Epithelial cell of esophagus (primary cell): ENCODE results near the gene PRKD1.

Source experiments
- DNase-seq: peaks from one replicate; pipeline ENCODE4 v3.0.0; 2010; ENCODE audit warnings: low read depth
- H3K4me3 ChIP-seq: 2 replicates; pipeline ENCODE4 v1.5.1; 2011; ENCODE audit warnings: mild to moderate bottlenecking, low read length, control low read depth
- CTCF ChIP-seq: IDR thresholded peaks from 2 replicates; pipeline ENCODE4 v1.5.1; 2011; ENCODE audit warnings: low read depth, mild to moderate bottlenecking, low read length, control low read depth, inconsistent platforms; ENCODE audit not compliant: insufficient read depth; ENCODE audit errors: missing control alignments

PRKD1 gene

DNA sequence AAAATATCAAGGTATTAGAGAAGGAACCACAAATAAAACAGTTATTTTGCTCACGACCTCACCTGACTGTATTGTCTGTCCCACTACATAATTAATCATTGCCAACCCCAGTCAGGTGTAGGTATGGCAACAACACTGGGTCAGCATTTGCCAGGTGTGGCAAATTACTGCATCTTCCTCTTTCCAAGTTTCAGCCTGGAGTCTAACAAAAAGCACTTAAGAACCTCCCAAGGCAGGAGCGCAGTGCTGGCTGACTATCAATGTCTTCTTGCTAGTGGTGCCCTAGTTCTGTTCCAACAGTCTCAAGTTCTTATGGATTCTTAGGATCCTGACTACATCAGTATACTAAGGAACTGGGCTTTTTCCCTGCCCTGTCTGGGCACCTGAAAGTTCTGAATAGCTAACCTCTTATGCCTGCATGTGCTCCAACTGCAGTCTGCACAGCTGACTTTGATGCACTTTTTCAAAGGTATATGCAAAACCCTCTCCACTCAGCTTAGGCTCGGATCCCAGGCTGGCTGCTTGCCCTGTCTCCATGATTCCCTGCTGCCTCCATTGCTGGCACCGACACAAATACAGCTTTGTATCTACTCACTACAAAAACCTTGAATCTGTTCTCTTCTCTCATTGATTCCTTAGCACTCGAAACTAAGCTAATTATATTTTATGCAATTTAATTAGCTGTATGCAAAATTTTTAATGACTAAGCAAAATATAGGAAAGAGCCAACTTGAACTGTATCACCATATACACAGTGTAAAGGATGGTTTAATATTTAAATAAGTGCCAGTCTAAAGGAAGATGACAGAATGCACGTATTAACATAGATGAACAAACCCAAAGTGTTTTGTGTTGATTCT, 113.3 kb downstream of the PRKD1 start:
- no peak for DNase-seq
- TF ChIP-seq CTCF: no peak

GRCh38 chr14:29810682-29811081, 117.0 kb downstream of the PRKD1 start:
- TF ChIP-seq CTCF: no peak
- DNase-seq: peak; percentile 1
- no peak overlapping the region for H3K4me3 ChIP-seq

More for the DNA sequence above, 113.3 kb downstream of the PRKD1 start:
- no peak overlapping the region for H3K4me3 ChIP-seq

DNA sequence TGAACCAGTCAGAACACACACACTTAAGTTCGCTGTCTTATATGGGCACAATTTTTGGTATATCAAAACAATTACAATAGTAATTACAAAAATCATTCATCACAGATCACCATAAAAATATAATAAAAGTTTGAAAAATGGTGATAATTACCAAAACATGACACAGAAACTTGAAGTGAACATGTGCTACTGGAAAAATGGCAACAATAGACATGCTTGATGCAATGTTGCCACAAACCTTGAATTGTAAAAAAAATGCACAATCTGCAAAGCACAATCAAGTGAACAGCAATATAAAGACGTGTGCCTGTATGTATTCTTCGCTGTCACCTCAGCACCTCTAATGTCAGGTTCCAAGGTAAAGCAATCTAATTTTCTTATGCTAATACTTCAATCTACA, 117.6 kb downstream of the PRKD1 start:
- DNase-seq: no peak

GRCh38 chr14:29806124-29806517, 121.5 kb downstream of the PRKD1 start:
- DNase-seq: no peak
- H3K4me3 ChIP-seq: no peak overlapping the region
- no peak for TF ChIP-seq CTCF

More for the DNA sequence above, 117.6 kb downstream of the PRKD1 start:
- no peak overlapping the region for H3K4me3 ChIP-seq
- no peak for TF ChIP-seq CTCF

DNA sequence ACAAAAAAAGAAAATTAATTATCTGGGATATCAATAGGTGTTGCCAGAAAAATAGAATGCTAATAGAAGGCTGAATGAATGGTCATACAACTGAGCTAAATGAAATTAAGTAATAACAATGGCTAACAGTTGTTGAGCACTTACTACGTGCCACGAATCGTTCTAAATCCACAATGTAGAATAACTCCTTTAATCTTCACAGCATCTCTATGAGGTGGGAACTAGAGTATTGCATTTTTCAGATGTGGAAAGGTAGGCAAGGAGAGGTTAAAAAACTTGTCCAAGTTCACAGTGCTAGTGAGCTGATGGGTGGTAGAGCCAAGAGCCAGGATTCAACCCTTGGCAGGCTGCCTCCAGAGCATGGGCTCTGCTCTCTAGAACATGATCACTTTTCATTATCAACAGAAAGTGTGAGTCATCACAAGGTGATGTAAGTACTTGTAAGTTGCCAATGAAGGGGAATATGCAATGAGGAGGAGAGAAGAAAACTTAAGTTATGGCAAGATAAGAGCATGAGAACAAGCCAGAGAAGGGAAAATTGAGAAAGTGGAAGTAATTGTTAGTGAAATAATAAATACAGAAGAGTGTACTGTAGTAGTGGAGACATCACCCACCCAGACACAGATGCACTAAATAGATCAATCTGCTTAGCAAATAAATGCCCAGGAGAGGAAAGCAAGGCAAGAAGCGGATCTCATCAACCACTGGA, 122.1 kb downstream of the PRKD1 start:
- peak; percentile 51 for DNase-seq
- TF ChIP-seq CTCF: no peak
- no peak overlapping the region for H3K4me3 ChIP-seq

GRCh38 chr14:29804481-29805266, 123.0 kb downstream of the PRKD1 start:
- DNase-seq: no peak
- no peak for TF ChIP-seq CTCF
- H3K4me3 ChIP-seq: no peak overlapping the region
